Measurements from ENCODE around the gene GAS6. TPM values are rescaled to one million over a fixed set of nuclear protein-coding genes. Genes with fewer than 3 reads are reported as not detected.

GAS6 gene
- total and polyA plus RNA-seq, 9 of the 15 experiments (the other 6 are each of a cell fraction or from before 2014, with no cell fraction given): 0.14 to 9.7 (median 4.7) TPM; not detected in 1

GRCh38 chr13:113842336-113843062 is 21.4 kb downstream of the GAS6 start:
- no peak for FAIRE-seq
- no peak overlapping the region for H3K9ac ChIP-seq (ENCODE audit: insufficient read depth in 1 of 2, low read depth in 2 of 2, low read length in 2 of 2)
- intact Hi-C loops (cut with micrococcal nuclease): no loop called here
- DNase-seq (ENCODE audit: extremely low read depth in 1 of 4, low spot score in 3 of 4): no peak
- in situ Hi-C loops (cut with MboI): no loop called here
- H3K4me1 ChIP-seq (replicated peaks in 1 of 2; ENCODE audit: control insufficient read depth in 2 of 2, insufficient read depth in 2 of 2, low read length in 2 of 2): peaks cover 0 to 23% of the 10 kb centered on the region in 2 experiments; a peak in 2 of 5 replicates
- ChIA-PET CTCF (ENCODE audit: low intra/inter-chr PET ratio) (no interaction called here), POLR2A (interaction anchor here (0.7 kb wide), 1 partner anchor 106 kb away, joined by 5 read pairs; no protein-coding TSS in a partner anchor)
- no peaks in the 10 kb centered on the region for H3K9me1 ChIP-seq (ENCODE audit: control insufficient read depth, insufficient read depth, low read length)
- H3K4me3 ChIP-seq: no peak overlapping the region
- H3K9me3 ChIP-seq (replicated peaks; ENCODE audit: control insufficient read depth, insufficient read depth, low read depth, low read length): no peaks in the 10 kb centered on the region
- H3K27ac ChIP-seq (ENCODE audit: extremely low read depth, low read depth, low read length): no peak overlapping the region
- no TSS peak for BruUV-seq (replicated peaks)
- no peak overlapping the region for H2AFZ ChIP-seq (ENCODE audit: low read depth, low read length)
- TF ChIP-seq ZNF518B (CRISPR knock-in tag; IDR thresholded peaks at IDR 0.05) (no peak), POLR2G (IDR thresholded peaks at IDR 0.05; ENCODE audit: low read depth, low read length) (0 out of 2 replicates have a peak, but pooled peaks have one; percentile 10), EWSR1 (IDR thresholded peaks at IDR 0.05; ENCODE audit: borderline replicate concordance, low read depth, partially characterized antibody) (no peak)
- no peaks in the 10 kb centered on the region for H3K27me3 ChIP-seq (ENCODE audit: control insufficient read depth in 2 of 2, insufficient read depth in 2 of 2, low read length in 2 of 2)
- 73% methylated on average over 17 of the region's 29 CpGs for WGBS (ENCODE audit: insufficient coverage, low coverage, missing lambda C conversion rate)
- H3K36me3 ChIP-seq (ENCODE audit: control insufficient read depth, insufficient read depth, low read length): no peaks in the 10 kb centered on the region
- no peaks in the 10 kb centered on the region for H4K20me1 ChIP-seq (replicated peaks; ENCODE audit: control insufficient read depth, insufficient read depth, low read length)
- no peak for ATAC-seq
- no peaks in the 10 kb centered on the region for H3K79me2 ChIP-seq (ENCODE audit: control insufficient read depth, insufficient read depth, low read length)
- no peak overlapping the region for H3K4me2 ChIP-seq (ENCODE audit: insufficient read depth, low read length)

Measured in K562 (cell line).